H1 (cell line): ENCODE measurements around the gene CARD14. TPM values are rescaled to one million over a fixed set of nuclear protein-coding genes. Genes with fewer than 3 reads are reported as not detected.

Experiments
- RXRA ChIP-seq: IDR thresholded peaks from 2 replicates; pipeline ENCODE4 v1.6.1; 2011; ENCODE audit warnings: low read depth, mild to moderate bottlenecking, low read length, moderate library complexity; ENCODE audit not compliant: insufficient read depth
- polyA plus RNA-seq, 7 experiments: library from polyadenylated mRNA; depleted of rRNA in 3 of 7; stranded (reverse) in 5 of 7; unstranded in 2 of 7; fragments of >200 nt in 5 of 7; fragments of 200-250 nt in 2 of 7; gene quantifications; 1 replicate in 5 of 7; 2 replicates in 1 of 7; 4 replicates in 1 of 7; pipeline versions ENCODE4 v1.2.1 to v1.2.3, GENCODE V29; 2011 to 2013; ENCODE audit warnings: missing spikeins in 2 of 7, mixed read lengths in 2 of 7
- total RNA-seq: library from RNA; stranded (reverse); fragmentation: NEBNext Ultra II Directional; extraction: Animal tissue kit (Norgen Biotek cat#: 25700); gene quantifications from 2 replicates; pipeline ENCODE4 v1.2.1, GENCODE V29; 2021
- TF ChIP-seq, protein P1 (sequence below), 3 experiments: IDR thresholded peaks; 1 replicate in 2 of 3; 2 replicates in 1 of 3; pipeline versions ENCODE4 v1.5.1 to v1.6.1; 2011; ENCODE audit warnings: low read length in 3 of 3, mild to moderate bottlenecking in 3 of 3, inconsistent platforms in 2 of 3, low read depth in 1 of 3, moderate library complexity in 1 of 3; ENCODE audit not compliant: insufficient read depth in 1 of 3; ENCODE audit errors: control extremely low read depth in 1 of 3

CARD14 gene
- total and polyA plus RNA-seq, 2 of the 8 experiments (the other 6 are each of a cell fraction or from before 2014, with no cell fraction given): 0.08 TPM; not detected in 1

DNA sequence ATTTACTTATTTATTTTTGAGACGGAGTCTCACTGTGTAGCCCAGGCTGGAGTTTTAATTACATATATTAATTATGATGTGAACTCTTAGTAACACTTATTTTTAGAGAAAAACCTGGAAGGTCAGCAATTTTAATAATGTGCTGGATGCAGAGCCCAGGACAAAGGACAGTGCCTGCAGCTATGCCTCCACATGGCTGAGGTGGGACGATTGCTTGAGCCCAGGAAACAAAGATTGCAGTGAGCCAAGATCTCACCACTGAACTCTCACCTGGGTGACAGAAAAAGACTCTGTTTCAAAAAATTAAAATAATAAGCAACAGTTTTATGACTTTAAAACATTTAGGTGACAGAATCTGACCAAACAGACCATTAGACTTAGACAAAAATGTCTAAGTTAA is 11.0 kb upstream of the CARD14 start (continued):
- TF ChIP-seq, protein P1, sequence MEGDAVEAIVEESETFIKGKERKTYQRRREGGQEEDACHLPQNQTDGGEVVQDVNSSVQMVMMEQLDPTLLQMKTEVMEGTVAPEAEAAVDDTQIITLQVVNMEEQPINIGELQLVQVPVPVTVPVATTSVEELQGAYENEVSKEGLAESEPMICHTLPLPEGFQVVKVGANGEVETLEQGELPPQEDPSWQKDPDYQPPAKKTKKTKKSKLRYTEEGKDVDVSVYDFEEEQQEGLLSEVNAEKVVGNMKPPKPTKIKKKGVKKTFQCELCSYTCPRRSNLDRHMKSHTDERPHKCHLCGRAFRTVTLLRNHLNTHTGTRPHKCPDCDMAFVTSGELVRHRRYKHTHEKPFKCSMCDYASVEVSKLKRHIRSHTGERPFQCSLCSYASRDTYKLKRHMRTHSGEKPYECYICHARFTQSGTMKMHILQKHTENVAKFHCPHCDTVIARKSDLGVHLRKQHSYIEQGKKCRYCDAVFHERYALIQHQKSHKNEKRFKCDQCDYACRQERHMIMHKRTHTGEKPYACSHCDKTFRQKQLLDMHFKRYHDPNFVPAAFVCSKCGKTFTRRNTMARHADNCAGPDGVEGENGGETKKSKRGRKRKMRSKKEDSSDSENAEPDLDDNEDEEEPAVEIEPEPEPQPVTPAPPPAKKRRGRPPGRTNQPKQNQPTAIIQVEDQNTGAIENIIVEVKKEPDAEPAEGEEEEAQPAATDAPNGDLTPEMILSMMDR (IDR thresholded peaks at IDR 0.05; ENCODE audit: control extremely low read depth in 1 of 3, insufficient read depth in 1 of 3, low read depth in 1 of 3, low read length in 3 of 3): no peak
- TF ChIP-seq RXRA: no peak
